ENCODE measurements around the gene NID1.

DNA sequence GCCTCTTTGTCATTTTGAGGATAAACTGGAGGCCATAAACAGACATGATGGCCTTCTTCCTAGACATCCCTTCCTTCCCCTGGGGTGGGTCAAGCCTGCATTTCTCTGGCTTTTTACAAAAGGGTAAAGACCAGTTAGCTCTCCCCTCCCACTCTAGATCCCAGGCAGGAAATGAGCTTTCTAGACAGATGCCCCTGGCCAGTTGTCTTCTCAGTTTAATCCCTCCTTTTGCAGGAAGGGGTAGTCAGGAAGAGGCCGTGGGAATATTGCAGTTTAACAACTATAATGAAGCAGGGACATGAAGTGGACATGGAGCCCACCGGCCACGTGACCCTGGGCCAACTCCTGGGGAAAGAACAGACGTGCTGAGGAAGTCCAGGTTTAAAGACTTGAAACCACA is 85.7 kb downstream of the NID1 start:
- TF ChIP-seq POLR2A (IDR thresholded peaks at IDR 0.05; ENCODE audit: low read depth, low read length), result no peak
- TF ChIP-seq CEBPB (IDR thresholded peaks at IDR 0.05; ENCODE audit: low read depth, low read length), result no peak
- TF ChIP-seq RFX5 (IDR thresholded peaks at IDR 0.05; ENCODE audit: low read depth, low read length), result no peak
